NCI-H1694 treated with DMSO at 0.1 percent for 48 hours (cell line): ENCODE measurements around the gene POU5F1.

Source experiments
- DNase-seq: peaks from one replicate; lab custom pipeline; 2025; lab: John Stamatoyannopoulos, UW

The POU5F1 gene

GRCh38 chr6:31114541-31114878 lies 56.0 kb downstream of the POU5F1 start, which contains the start of gene PSORS1C1:
Gene PSORS1C1 (plus strand): TSS chr6:31114800. CDS start chr6:31129633, 14,833 bp downstream.
- no peak for DNase-seq
